Measurements from ENCODE around the gene ITLN2.
"Not testable (repeated sequence)": the region's sequence is repeated elsewhere in the genome, so short reads cannot be mapped to it uniquely, and the experiment has no call there.

The ITLN2 gene

GRCh38 chr1:160954158-160955104 is at the start of gene ITLN2:
Gene ITLN2 (minus strand): TSS chr1:160954809. CDS start chr1:160954741, 68 bp downstream.
- peak; percentile 59 for DNase-seq (ENCODE audit: low read depth)

GRCh38 chr1:161001525-161001924 is 46.9 kb upstream of the ITLN2 start:
- DNase-seq (ENCODE audit: low read depth): no peak

GRCh38 chr1:161000736-161001480 is 46.3 kb upstream of the ITLN2 start:
- no peak for DNase-seq (ENCODE audit: low read depth)

- DNase-seq (ENCODE audit: low read depth): no peak
These were observed 44.8 kb upstream of the ITLN2 start for GRCh38 chr1:160999376-160999775.

- DNase-seq (ENCODE audit: low read depth): peak; percentile 87
These were observed 42.9 kb upstream of the ITLN2 start for GRCh38 chr1:160997323-160998038.

- DNase-seq (ENCODE audit: low read depth): peak; percentile 87
These were observed 41.6 kb upstream of the ITLN2 start for GRCh38 chr1:160996178-160996577.

GRCh38 chr1:160993544-160994193 is 39.1 kb upstream of the ITLN2 start:
- peak; percentile 95 for DNase-seq (ENCODE audit: low read depth)

- DNase-seq (ENCODE audit: low read depth): not testable (repeated sequence)
These were observed 37.4 kb upstream of the ITLN2 start for GRCh38 chr1:160992036-160992435.

GRCh38 chr1:160987359-160988050 is 32.9 kb upstream of the ITLN2 start:
- DNase-seq (ENCODE audit: low read depth): no peak

- DNase-seq (ENCODE audit: low read depth): no peak
These were observed 31.1 kb upstream of the ITLN2 start for GRCh38 chr1:160985723-160986122.

- no peak for DNase-seq (ENCODE audit: low read depth)
These were observed 27.2 kb upstream of the ITLN2 start for GRCh38 chr1:160981584-160982411.

GRCh38 chr1:160979286-160979685 is 24.7 kb upstream of the ITLN2 start:
- no peak for DNase-seq (ENCODE audit: low read depth)

- DNase-seq (ENCODE audit: low read depth): no peak
These were observed 23.9 kb upstream of the ITLN2 start for GRCh38 chr1:160978510-160978927.

- DNase-seq (ENCODE audit: low read depth): no peak
These were observed 20.4 kb upstream of the ITLN2 start for GRCh38 chr1:160975026-160975425.

- DNase-seq (ENCODE audit: low read depth): no peak
These were observed 18.9 kb upstream of the ITLN2 start for GRCh38 chr1:160973491-160973890.

GRCh38 chr1:160972939-160973338 is 18.3 kb upstream of the ITLN2 start:
- DNase-seq (ENCODE audit: low read depth): no peak

- DNase-seq (ENCODE audit: low read depth): no peak
These were observed 17.0 kb upstream of the ITLN2 start for GRCh38 chr1:160971618-160972056.

- DNase-seq (ENCODE audit: low read depth): no peak
These were observed 8.9 kb upstream of the ITLN2 start for GRCh38 chr1:160963521-160963920.

GRCh38 chr1:160961419-160961818 is 6.8 kb upstream of the ITLN2 start:
- DNase-seq (ENCODE audit: low read depth): no peak

- no peak for DNase-seq (ENCODE audit: low read depth)
These were observed 2.4 kb upstream of the ITLN2 start for GRCh38 chr1:160956966-160957365.
